Glomerular endothelial cell (primary cell): ENCODE data around the gene BTD. TPM values are rescaled to one million over a fixed set of nuclear protein-coding genes. Genes with fewer than 3 reads are reported as not detected.
"Not testable (repeated sequence)": the region's sequence is repeated elsewhere in the genome, so short reads cannot be mapped to it uniquely, and the experiment has no call there.

Experiments used
- DNase-seq: peaks from one replicate; pipeline ENCODE4 v3.0.0-alpha.2; 2011; ENCODE audit warnings: low read depth, low spot score; ENCODE audit errors: extremely low read depth
- total RNA-seq: library from RNA; depleted of rRNA; stranded (reverse); fragments of >200 nt; gene quantifications from 2 replicates; pipeline ENCODE4 v1.2.3, GENCODE V29; 2015

The BTD gene
- total RNA-seq, 1 donor from 2014 or later = 24.8 TPM

GRCh38 chr3:15602816-15603215 lies 1.3 kb downstream of the BTD start:
- DNase-seq = not testable (repeated sequence)

GRCh38 chr3:15604584-15604983 lies 3.0 kb downstream of the BTD start:
- DNase-seq = not testable (repeated sequence)

- DNase-seq = no peak
These were observed 4.9 kb downstream of the BTD start for GRCh38 chr3:15606434-15606891.

- DNase-seq = no peak
These were observed 8.7 kb downstream of the BTD start for GRCh38 chr3:15610082-15610759.

- DNase-seq = no peak
These were observed 9.5 kb downstream of the BTD start for GRCh38 chr3:15611018-15611417.

- DNase-seq = no peak
These were observed 10.5 kb downstream of the BTD start for GRCh38 chr3:15612001-15612400.

GRCh38 chr3:15614958-15615357 lies 13.4 kb downstream of the BTD start:
- no peak for DNase-seq

GRCh38 chr3:15616053-15616452 lies 14.5 kb downstream of the BTD start:
- no peak for DNase-seq

GRCh38 chr3:15619659-15620464 lies 18.3 kb downstream of the BTD start:
- not testable (repeated sequence) for DNase-seq

GRCh38 chr3:15623535-15624440 lies 22.2 kb downstream of the BTD start:
- no peak for DNase-seq

- DNase-seq = no peak
These were observed 27.4 kb downstream of the BTD start for GRCh38 chr3:15628967-15629366.

GRCh38 chr3:15629860-15630597 lies 28.5 kb downstream of the BTD start:
- peak; percentile 90 for DNase-seq

GRCh38 chr3:15630646-15631350 lies 29.3 kb downstream of the BTD start:
- peak; percentile 86 for DNase-seq

GRCh38 chr3:15631426-15632211 lies 30.1 kb downstream of the BTD start:
- DNase-seq = no peak

GRCh38 chr3:15632212-15632580 lies 30.7 kb downstream of the BTD start:
- DNase-seq = no peak

- DNase-seq = no peak
These were observed 31.6 kb downstream of the BTD start for GRCh38 chr3:15633159-15633558.

GRCh38 chr3:15633766-15634598 lies 32.4 kb downstream of the BTD start:
- DNase-seq = no peak

GRCh38 chr3:15634671-15635070 lies 33.1 kb downstream of the BTD start:
- no peak for DNase-seq
